Measurements from ENCODE around the gene ST3GAL4.

DNA sequence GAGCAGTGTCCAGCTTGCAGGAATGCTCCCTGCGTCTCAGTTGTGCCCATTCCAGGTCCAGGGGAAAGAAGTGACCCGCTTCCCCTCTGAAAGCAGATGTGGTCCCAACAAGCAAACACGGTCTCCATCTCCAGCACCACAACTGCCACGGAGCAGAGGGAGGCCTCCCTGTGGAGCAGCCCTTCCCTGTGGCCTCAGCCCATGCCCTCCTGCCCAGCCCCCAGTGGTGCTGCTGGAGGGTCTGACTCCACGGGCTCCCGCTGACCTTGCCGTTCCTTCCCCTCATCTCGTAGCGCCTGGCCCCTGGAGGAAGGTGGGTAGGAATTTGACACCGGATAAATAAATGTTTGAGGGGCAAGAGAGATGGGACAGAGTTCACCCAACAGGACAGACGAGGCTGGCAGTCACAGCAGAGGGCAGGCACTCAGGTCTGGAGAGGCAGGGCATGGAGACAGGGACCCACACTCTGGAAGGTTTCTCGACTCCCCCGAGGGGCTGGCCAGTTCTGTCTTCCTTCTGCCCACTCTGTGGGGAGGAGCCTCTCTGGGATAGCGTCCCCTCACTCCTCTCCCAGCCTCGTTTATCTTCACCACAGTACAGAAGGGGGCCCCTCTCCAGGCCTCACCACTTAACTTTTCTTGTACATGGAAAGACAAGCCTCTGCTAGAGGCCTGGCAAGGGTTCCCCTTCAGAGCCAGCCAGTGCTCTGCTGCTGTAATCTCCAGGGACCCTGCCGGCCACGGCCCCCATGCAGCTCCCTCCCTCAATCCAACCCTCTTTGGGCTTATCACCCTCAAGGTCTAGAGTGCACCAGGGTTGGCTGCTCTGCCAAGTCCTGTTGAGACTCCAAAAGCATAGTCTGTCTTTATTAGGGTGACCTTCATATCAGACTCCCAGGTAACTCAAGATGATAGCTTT lies 7.5 kb upstream of the ST3GAL4 start:
- TF ChIP-seq ZBTB20 (tag by site-specific recombination; IDR thresholded peaks at IDR 0.05), result no peak
- TF ChIP-seq, protein P1, sequence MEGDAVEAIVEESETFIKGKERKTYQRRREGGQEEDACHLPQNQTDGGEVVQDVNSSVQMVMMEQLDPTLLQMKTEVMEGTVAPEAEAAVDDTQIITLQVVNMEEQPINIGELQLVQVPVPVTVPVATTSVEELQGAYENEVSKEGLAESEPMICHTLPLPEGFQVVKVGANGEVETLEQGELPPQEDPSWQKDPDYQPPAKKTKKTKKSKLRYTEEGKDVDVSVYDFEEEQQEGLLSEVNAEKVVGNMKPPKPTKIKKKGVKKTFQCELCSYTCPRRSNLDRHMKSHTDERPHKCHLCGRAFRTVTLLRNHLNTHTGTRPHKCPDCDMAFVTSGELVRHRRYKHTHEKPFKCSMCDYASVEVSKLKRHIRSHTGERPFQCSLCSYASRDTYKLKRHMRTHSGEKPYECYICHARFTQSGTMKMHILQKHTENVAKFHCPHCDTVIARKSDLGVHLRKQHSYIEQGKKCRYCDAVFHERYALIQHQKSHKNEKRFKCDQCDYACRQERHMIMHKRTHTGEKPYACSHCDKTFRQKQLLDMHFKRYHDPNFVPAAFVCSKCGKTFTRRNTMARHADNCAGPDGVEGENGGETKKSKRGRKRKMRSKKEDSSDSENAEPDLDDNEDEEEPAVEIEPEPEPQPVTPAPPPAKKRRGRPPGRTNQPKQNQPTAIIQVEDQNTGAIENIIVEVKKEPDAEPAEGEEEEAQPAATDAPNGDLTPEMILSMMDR (tag by site-specific recombination; IDR thresholded peaks at IDR 0.05), result no peak
- TF ChIP-seq SETDB1 (IDR thresholded peaks at IDR 0.05; ENCODE audit: insufficient read length, low read length), result no peak
- TF ChIP-seq YY1 (tag by site-specific recombination; IDR thresholded peaks at IDR 0.05), result no peak
- TF ChIP-seq, protein P2, sequence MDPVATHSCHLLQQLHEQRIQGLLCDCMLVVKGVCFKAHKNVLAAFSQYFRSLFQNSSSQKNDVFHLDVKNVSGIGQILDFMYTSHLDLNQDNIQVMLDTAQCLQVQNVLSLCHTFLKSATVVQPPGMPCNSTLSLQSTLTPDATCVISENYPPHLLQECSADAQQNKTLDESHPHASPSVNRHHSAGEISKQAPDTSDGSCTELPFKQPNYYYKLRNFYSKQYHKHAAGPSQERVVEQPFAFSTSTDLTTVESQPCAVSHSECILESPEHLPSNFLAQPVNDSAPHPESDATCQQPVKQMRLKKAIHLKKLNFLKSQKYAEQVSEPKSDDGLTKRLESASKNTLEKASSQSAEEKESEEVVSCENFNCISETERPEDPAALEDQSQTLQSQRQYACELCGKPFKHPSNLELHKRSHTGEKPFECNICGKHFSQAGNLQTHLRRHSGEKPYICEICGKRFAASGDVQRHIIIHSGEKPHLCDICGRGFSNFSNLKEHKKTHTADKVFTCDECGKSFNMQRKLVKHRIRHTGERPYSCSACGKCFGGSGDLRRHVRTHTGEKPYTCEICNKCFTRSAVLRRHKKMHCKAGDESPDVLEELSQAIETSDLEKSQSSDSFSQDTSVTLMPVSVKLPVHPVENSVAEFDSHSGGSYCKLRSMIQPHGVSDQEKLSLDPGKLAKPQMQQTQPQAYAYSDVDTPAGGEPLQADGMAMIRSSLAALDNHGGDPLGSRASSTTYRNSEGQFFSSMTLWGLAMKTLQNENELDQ (tag by site-specific recombination; IDR thresholded peaks at IDR 0.05; ENCODE audit: low read depth), result no peak
